ENCODE results near the gene GYS1. TPM values are rescaled to one million over a fixed set of nuclear protein-coding genes. Genes with fewer than 3 reads are reported as not detected.

Gene GYS1
- total and polyA plus RNA-seq, 10 of the 15 experiments (the other 5 are each of a cell fraction or from before 2014, with no cell fraction given), result 3.7 to 62.0 (median 37.3) TPM

DNA sequence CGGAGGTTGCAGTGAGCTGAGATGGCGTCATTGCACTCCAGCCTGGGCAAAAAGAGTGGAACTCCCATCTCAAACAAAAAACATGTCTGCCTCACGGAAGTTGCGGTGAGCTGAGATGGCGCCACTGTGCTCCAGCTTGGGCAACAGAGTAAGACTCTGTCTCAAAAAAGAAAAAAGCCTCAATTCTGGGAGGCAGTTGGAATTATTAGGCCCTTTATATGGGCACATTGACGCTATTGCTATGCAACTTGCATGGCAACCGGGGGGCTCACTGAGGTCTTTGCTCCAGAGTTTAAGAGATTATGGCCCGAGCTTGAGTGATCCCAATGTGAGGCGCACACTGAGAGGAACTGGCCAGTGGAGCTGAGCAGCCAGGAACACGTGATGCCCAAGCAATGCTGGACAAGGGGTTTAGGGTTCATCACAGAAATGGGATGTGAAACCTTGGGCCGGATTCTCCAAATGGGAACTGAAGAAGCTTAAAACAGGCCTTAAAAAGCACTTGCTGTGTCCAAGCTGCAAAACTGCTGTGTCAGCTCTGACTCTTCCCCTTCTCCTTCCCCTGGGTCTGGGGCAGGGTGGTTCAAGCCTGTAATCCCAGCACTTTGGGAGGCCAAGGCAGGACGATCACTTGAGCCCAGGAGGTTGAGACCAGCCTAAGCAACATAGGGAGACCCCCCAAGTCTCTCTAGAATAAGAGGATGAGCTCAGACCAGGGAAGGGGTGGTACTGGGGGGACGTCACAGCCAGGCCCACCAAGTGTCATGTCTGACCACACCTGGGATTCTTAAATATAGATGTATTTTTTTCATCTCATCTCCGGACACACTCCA is 25.5 kb downstream of the GYS1 start (continued):
- TF ChIP-seq BMI1 (IDR thresholded peaks at IDR 0.05; ENCODE audit: borderline replicate concordance) (0 out of 2 replicates have a peak, but pooled peaks have one; percentile 27), KDM1A (IDR thresholded peaks at IDR 0.05; ENCODE audit: borderline replicate concordance) (no peak), EGR1 (IDR thresholded peaks at IDR 0.05; ENCODE audit: borderline replicate concordance in 1 of 2, low read depth in 2 of 2, low read length in 2 of 2) (no peak), ZZZ3 (IDR thresholded peaks at IDR 0.05; ENCODE audit: control insufficient read depth, insufficient read length, low read depth) (no peak), ESRRA (IDR thresholded peaks at IDR 0.05; ENCODE audit: low read length) (no peak), BACH1 (IDR thresholded peaks at IDR 0.05; ENCODE audit: borderline replicate concordance) (peak; percentile 87), SMC3 (IDR thresholded peaks at IDR 0.05; ENCODE audit: borderline replicate concordance, low read length) (no peak), TCF3 (IDR thresholded peaks at IDR 0.05; ENCODE audit: borderline replicate concordance, insufficient read depth, low read depth, low read length) (peak; percentile 51; the same call in 1 of the 2 replicates), NR2C1 (IDR thresholded peaks at IDR 0.05) (no peak), SMARCA5 (IDR thresholded peaks at IDR 0.05) (no peak), BHLHE40 (IDR thresholded peaks at IDR 0.05; ENCODE audit: borderline replicate concordance in 1 of 2, low read depth in 2 of 2, low read length in 1 of 2) (peak; percentile 32 to 42; a peak in 2 of 4 replicates)
- TF ChIP-seq, protein P1, sequence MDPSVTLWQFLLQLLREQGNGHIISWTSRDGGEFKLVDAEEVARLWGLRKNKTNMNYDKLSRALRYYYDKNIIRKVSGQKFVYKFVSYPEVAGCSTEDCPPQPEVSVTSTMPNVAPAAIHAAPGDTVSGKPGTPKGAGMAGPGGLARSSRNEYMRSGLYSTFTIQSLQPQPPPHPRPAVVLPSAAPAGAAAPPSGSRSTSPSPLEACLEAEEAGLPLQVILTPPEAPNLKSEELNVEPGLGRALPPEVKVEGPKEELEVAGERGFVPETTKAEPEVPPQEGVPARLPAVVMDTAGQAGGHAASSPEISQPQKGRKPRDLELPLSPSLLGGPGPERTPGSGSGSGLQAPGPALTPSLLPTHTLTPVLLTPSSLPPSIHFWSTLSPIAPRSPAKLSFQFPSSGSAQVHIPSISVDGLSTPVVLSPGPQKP (IDR thresholded peaks at IDR 0.05; ENCODE audit: low read depth, low read length), result no peak
- TF ChIP-seq, protein P2, sequence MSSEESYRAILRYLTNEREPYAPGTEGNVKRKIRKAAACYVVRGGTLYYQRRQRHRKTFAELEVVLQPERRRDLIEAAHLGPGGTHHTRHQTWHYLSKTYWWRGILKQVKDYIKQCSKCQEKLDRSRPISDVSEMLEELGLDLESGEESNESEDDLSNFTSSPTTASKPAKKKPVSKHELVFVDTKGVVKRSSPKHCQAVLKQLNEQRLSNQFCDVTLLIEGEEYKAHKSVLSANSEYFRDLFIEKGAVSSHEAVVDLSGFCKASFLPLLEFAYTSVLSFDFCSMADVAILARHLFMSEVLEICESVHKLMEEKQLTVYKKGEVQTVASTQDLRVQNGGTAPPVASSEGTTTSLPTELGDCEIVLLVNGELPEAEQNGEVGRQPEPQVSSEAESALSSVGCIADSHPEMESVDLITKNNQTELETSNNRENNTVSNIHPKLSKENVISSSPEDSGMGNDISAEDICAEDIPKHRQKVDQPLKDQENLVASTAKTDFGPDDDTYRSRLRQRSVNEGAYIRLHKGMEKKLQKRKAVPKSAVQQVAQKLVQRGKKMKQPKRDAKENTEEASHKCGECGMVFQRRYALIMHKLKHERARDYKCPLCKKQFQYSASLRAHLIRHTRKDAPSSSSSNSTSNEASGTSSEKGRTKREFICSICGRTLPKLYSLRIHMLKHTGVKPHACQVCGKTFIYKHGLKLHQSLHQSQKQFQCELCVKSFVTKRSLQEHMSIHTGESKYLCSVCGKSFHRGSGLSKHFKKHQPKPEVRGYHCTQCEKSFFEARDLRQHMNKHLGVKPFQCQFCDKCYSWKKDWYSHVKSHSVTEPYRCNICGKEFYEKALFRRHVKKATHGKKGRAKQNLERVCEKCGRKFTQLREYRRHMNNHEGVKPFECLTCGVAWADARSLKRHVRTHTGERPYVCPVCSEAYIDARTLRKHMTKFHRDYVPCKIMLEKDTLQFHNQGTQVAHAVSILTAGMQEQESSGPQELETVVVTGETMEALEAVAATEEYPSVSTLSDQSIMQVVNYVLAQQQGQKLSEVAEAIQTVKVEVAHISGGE (CRISPR knock-in tag; IDR thresholded peaks at IDR 0.05), result no peak
- TF ChIP-seq, protein P3, sequence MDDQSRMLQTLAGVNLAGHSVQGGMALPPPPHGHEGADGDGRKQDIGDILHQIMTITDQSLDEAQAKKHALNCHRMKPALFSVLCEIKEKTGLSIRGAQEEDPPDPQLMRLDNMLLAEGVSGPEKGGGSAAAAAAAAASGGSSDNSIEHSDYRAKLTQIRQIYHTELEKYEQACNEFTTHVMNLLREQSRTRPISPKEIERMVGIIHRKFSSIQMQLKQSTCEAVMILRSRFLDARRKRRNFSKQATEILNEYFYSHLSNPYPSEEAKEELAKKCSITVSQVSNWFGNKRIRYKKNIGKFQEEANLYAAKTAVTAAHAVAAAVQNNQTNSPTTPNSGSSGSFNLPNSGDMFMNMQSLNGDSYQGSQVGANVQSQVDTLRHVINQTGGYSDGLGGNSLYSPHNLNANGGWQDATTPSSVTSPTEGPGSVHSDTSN (IDR thresholded peaks at IDR 0.05; ENCODE audit: insufficient replicate concordance, low read depth, low read length), result no peak
- TF ChIP-seq, protein P4, sequence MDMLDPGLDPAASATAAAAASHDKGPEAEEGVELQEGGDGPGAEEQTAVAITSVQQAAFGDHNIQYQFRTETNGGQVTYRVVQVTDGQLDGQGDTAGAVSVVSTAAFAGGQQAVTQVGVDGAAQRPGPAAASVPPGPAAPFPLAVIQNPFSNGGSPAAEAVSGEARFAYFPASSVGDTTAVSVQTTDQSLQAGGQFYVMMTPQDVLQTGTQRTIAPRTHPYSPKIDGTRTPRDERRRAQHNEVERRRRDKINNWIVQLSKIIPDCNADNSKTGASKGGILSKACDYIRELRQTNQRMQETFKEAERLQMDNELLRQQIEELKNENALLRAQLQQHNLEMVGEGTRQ (IDR thresholded peaks at IDR 0.05; ENCODE audit: borderline replicate concordance, low read depth, low read length), result no peak; the same call in 1 of the 2 replicates
- TF ChIP-seq, protein P5, sequence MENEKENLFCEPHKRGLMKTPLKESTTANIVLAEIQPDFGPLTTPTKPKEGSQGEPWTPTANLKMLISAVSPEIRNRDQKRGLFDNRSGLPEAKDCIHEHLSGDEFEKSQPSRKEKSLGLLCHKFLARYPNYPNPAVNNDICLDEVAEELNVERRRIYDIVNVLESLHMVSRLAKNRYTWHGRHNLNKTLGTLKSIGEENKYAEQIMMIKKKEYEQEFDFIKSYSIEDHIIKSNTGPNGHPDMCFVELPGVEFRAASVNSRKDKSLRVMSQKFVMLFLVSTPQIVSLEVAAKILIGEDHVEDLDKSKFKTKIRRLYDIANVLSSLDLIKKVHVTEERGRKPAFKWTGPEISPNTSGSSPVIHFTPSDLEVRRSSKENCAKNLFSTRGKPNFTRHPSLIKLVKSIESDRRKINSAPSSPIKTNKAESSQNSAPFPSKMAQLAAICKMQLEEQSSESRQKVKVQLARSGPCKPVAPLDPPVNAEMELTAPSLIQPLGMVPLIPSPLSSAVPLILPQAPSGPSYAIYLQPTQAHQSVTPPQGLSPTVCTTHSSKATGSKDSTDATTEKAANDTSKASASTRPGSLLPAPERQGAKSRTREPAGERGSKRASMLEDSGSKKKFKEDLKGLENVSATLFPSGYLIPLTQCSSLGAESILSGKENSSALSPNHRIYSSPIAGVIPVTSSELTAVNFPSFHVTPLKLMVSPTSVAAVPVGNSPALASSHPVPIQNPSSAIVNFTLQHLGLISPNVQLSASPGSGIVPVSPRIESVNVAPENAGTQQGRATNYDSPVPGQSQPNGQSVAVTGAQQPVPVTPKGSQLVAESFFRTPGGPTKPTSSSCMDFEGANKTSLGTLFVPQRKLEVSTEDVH (IDR thresholded peaks at IDR 0.05; ENCODE audit: low read depth, partially characterized antibody), result no peak

All from GM12878 (cell line).